ENCODE data around the gene ANKEF1.
"Not testable (repeated sequence)": the region's sequence is repeated elsewhere in the genome, so short reads cannot be mapped to it uniquely, and the experiment has no call there.

Gene ANKEF1

DNA sequence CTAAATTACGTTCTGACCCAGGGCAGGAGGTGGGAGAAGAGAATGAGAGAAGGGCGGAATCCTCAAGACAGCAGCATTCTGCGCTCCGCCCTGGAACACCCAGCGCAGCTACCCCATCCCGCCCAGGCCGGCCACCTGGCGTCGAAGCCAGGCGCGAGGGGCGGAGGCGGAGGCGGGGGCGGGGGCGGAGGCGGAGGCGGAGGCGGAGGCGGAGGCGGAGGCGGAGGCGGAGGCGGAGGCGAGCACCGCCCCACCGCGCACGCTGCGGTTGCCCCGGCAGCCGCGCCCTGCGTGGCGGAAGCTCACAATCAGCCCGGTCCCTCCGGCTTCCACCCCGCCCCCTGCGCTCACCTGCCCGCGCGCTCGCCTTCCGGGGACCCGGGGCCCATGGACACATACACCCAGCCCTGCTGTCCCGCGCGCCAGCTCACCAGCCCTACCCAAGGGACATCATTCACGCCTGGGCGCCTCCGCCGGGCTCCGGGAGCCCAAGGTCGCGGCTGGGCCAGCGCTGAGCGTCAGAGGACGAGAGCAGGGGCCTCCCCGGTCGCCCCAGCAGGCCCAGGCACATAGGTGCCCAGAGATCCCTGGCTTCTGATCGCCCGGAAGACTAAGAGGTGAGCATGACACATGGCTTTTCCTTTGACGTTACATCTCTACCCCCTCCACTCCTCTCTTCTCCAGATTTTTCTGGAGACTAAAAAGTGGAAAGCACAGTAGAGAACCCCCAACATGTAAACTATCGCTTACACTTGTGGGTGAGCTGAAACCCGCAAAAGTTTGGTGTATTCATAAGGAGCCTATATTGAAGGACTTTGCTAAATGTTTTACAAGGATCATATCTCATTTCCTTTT is at the start of gene ANKEF1:
TSS of gene ANKEF1 (plus strand) at position 271 of the 855 bp plus-strand sequence. CDS start 3,315 bp downstream, outside the sequence.
- peak; percentile 70 for DNase-seq (ENCODE audit: low read depth)

DNA sequence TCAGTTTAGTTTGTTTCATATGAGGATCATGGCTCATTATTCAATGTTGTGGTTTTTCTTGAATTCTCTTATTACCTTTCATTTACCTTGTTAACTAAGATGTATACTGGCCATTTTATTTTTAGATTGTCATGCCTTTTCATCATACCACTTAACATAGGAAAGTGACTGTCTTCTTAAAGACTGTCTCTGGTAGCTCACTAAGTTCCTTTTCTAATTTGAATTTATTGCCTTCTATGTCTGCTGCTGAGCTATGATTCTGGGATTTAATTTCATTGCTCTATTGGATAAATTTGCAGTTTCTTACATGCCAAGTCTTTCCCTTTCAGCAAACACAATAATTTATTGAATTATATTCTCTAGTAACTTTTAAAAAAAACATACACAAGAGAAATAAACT is 49.5 kb upstream of the ANKEF1 start:
- no peak for DNase-seq (ENCODE audit: low read depth)

DNA sequence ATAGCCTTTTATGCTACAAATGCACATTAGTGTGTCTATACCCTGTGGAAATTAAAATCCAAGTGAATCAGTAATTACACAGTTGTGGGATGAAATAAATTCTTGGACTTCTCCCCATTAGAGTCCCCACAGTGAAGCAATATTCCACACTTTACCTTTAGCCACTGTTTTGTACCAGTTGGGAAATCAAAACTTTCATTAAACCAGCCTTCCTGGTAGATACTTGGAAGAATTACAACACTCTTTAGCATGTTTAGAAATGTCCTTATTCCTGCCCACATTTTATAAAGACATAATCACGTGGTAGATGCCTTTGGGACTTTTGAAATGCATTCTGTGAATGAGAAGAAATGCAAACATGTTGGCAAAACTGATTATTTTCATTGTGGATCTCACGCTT is 49.0 kb upstream of the ANKEF1 start:
- DNase-seq (ENCODE audit: low read depth) = no peak

DNA sequence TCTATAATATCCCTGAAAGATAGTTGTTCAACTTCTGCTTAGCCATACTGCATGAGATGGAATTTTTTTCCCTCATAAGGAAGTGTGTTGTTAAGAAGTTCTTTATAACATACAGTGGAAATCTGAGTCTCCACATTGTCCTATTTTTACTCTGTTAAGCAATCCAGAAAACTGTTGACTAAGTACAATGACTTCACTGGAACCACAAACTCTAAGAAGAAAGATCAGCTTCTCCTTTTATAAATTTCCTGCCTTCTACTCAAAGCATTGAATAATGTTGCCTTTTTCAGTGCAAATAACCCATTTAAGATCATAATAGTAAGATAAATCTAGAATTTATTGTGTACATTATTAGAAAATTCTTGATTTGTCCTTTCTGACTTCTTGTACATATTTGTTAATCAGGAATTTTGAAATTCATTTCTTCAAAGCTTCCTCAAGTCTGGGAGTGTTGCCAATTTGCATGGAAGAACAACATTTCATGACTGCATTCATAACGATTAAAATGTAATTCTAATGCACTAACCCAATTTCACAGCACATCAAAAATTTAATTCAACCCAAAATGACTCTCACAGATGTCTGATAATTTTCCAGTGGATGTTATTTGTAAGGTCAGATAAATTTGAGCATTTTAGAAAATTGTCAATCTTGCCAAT is 45.6 kb upstream of the ANKEF1 start:
- no peak for DNase-seq (ENCODE audit: low read depth)

DNA sequence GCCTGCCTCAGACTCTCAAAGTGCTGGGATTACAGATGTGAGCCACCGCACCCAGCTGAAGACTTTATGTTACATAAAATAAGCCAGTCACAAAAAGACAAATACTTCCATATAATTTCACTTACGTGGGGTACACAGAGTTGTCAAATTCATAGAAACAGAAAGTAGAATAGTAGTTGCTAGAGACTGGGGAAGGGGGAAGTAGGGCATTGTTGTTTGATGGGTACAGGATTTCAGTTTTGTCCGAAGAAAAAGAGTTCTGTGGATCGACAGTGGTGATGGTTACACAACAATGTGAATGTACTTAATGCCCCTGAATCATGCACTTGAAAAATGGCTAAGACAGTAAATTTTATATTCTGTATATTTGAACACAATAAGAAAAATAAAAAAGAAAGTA is 41.6 kb upstream of the ANKEF1 start:
- DNase-seq (ENCODE audit: low read depth) = no peak

DNA sequence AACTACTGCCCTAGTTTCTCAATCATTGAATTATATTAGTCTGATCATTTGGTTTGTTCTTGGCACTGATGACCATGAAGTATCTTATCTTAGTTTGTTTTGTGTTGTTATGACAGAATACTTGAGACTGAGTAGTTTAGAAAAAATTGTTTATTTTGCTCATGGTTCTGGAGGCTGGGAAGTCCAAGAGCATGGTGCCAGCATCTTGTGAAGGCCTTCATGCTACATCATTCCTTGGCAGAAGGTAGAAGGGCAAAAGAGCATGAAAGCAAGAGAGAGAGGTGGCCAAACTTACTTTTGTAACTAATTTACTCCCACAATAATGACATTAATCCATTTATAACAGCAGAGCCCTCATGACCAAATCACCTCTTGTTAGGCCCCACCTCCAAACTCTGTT is 40.1 kb upstream of the ANKEF1 start:
- DNase-seq (ENCODE audit: low read depth) = no peak

DNA sequence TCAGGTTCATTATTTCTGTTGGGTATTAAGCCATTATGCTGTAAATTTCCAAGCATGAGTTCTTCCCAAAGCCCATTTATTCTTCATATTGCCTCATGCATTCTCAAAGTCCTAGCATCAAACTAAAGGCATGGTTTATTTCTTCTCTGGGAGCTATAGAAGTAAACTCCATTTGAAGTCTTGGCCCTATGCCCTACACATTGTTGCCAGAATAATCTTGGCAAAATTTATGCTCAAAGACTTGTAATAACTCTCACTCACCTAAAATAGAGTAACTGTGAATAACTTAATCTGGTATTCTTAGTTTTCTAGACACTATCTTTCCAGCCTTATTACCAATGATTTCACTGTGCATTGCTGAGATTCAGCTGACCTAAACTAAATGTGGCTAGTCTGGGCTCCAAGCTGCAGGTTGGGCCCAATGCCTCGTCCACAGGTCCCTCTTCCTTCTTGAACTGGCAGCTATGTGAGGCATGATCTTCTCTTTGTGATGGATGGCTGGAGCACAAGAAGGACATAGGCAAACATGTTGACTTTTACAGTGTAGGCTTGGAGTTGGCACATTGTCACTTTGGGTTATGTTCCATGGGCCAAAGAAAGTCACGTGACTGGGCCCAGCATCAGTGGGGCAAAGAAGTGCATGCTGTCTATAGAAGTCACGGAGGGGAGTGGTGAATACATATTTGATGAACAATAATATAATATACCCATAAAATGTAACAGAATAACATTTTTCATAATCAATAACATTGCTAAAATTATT is 39.1 kb upstream of the ANKEF1 start:
- no peak for DNase-seq (ENCODE audit: low read depth)

DNA sequence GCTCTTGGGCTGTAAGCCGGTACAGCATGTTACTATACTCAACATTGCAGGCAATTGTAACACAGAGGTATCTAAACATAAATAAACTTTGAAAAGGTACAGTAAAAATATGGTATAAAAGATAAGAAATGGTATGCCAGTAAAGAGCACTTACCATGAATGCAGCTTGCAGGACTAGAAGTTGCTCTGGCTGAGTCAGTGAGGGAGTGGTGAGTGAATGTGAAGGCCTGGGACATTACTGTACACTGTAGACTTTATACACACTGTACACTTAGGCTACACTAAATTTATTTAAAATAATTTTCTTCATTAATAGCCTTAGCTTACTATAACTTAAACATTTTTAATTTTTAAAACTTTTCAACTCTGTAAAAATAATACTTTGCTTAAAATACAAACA is 37.8 kb upstream of the ANKEF1 start:
- DNase-seq (ENCODE audit: low read depth) = no peak

DNA sequence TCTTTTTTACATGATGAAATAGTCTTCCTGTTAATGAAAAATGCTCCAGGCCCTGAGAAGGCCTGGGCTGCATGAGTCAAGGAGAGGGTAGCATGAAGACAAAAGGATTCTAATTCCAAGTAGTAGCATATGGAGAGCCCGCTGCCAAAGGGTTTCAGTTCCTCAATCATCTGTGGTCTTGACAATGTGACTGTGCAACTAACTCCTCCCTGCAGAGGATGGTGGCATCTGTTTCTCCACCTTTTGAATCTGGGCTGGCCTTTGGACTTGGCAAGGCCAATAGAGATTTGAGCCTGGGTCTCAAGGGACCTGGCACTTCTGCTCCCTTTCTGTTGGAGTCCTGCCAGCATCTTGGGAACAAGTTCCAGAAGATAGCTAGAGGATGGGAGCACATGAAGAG is 35.1 kb upstream of the ANKEF1 start:
- no peak for DNase-seq (ENCODE audit: low read depth)

DNA sequence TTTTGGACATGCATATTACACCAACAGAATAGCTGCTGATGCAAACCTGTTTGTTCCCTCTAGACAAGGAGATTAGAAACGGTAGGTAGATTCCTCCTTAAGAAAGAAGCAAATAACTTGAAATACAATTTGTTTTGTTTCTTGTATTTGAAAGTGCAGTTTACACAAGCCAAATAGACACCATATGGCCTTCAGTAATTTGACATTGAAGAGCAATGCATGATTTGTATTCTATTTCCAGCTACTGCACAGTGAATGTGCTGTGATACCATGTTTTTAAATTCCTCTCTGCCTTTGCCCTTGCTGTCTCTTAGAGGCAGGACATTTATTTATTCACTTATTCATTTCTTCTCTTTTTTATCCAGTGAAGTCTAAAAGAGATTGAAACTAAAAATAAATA is 31.9 kb upstream of the ANKEF1 start:
- no peak for DNase-seq (ENCODE audit: low read depth)

DNA sequence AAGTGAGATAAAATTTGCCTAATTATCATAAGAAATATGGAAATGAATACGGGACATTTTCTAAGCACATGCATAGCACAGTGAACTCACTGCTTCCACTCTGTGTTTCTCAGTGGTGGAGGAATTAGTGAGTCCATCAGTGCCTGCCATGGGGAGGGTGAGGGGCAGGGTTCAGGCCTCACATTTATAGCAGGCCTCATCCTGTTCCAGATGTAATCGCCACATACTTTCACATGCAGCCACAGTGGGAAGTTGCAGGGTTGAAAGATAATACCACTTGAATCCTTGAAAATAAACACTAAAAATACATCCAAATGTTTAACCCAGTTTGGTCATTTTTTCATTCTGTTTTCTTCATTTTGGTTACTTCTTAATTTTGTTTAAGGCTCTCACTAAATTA is 29.9 kb upstream of the ANKEF1 start:
- DNase-seq (ENCODE audit: low read depth) = no peak

DNA sequence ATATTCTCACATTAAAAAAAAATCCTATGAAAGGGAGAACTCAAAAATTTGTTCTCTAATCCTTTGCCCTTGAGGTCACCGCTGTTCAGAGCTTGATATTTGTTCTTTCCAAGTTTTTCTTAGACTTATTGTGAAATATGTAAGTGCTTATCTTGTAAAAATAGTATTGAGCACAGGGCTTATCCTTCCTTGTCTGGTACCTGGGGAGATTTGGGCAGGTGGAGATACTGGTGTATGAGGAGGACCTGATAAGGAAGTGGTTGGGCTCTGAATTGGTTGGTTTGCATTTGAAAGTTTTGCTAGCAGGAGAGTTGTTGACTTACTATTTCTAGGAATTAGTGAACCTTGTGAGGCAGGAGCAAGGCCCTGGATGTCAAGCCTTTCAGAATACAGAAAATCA is 28.9 kb upstream of the ANKEF1 start:
- DNase-seq (ENCODE audit: low read depth) = no peak

DNA sequence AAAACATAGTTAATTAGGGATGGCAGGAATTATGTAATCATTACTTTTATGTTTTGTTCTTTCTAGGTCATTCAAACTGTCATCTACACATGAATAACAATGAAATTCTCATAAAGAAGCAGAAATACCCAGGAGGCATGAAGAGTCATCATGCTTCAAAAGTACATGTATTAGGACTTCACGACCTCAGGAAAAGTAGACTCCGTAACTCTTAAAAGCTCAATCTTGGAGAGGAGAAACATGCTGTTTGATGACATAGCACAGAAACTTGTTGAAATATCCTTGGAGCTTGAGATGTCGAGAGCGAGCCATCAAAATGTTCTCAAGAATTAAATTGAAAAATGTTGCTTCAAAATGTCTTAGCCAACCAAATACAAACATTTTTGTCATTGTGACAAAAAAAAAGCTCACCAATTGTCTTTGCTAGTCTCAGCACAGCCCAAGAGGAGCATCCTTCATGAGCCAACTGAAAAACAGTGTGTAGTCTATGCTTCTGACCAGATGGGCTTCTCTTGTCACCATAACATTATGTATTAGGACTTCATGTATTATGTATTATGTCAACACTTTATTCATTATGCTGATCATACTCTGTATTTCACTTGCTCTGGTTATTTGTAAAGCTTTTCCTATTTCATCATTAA is 28.2 kb upstream of the ANKEF1 start:
- no peak for DNase-seq (ENCODE audit: low read depth)

DNA sequence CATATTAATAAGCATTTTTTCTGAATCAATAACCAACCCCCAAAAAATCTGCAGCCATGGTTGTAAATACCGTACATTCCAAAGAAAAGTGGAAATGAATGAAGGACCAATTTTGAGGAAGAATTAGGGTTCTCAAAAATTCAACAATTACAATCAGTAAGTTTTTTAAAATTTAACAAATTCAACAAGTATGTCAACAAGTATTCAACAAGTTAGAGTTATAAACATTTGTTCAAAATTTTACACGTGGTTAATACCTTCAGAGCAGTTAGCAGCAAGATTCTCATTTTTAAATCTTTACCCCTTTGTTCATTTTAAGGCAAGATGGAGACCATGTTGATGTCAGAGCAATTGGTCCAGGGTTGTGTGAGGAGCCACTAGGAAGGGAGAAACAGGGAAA is 27.6 kb upstream of the ANKEF1 start:
- no peak for DNase-seq (ENCODE audit: low read depth)

DNA sequence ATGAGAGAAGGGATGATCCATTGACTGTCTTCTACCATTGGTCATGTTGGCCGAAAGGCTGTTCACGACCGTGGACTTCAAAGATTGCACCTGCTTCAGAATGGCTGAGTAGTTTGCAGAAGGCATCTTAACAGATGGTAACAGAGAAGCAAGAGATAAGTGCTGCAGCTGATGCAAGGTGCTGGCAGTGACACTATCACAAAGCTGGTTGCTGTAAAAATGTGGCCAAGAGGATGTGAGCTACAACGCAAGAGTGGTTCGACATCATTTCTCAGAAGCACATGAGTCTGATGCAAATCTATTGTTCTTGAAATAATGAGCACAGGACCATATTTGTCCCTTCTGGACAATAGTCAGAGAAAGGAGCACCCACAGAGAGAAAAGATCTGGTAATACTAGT is 27.0 kb upstream of the ANKEF1 start:
- DNase-seq (ENCODE audit: low read depth) = no peak

DNA sequence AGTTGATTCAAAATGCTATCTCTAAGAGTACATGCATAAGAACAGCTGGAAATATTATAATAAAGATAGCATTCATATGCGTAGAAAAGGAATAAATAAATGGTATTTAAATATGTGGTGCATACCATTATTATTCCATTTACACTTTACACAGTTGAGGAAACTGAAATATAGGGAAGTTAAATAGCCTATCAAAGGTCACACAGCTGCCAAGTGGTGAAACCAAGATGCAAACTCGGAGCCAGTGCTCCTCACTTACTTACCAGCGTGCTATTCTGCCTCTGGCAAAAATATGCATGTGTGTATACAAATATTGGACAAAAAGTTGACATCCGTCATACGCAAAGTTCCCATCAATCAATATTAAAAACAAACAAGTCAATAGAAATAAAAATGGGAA is 22.3 kb upstream of the ANKEF1 start:
- DNase-seq (ENCODE audit: low read depth) = no peak

DNA sequence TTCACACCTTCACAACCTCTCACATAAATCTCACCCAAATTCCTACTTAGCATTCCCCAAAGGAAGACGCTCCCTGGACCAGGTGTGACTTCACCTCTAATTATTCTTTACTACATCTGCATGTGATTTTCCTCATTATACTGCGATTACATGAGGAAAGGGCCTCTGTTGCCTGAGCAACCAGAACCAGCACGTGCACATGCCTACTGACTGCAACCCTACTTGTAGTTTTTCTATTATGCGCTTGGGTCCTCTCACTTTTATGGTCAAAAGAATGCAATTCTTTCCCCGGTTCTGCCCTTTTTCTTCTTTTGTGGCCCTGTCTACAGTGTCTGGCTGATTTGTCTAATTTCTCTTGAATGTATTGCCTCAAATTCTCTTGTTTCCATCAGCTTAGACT is 20.4 kb upstream of the ANKEF1 start:
- DNase-seq (ENCODE audit: low read depth) = no peak

DNA sequence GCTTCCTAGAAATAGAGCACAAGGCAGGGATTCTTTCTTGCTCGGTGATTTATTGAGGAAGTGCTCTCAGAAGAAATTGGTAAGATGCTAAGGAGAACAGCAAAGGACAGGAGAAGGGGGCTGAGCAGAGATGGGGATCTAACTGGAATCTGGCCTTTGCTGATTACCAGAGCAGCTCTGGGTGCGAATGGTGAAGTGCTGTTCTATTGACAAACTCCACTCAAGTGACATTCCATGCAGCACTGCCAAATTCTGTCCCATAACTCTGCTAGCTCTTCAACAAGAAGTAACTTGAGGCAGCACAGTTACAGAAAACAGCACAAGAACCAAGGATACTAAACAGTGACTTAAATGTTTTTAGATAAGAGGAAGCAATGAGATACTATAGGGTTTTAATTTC is 13.8 kb upstream of the ANKEF1 start:
- DNase-seq (ENCODE audit: low read depth) = no peak

DNA sequence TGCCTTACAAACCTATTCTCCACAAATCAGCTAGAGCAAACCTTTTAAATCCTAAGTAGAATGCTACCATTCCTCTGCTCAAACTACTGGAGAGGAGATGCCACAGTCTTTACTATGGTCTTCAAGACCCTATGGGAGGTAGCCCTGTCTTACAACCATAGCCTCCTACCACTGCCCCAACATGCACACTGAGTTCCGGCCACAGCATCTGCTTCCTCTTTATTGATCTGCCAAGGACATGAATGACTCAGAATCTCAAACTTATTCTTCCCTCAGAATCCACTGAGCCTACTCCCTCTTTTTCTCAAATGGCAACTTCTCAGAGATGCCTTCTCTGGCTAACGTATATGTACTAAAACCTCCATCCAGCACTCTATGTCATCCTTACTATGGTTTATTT is 12.2 kb upstream of the ANKEF1 start:
- no peak for DNase-seq (ENCODE audit: low read depth)

DNA sequence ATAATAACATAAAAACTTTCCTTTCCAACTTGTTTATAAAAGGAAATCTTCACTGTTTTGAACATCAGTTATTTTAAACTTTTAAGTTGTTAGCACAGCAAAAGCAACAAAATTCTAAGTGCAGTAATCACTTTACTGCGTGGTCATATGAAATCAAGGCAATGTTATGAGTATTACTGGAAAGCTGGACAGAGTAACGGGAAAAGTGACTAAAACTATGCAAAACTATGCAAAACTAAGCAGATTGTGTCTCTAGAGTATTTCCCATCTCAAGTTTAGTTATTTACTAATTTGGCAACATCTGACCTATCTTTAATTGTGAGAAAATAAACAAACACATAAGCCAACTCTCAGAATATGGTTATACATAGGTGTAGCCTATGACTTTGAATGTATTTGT is 10.9 kb upstream of the ANKEF1 start:
- no peak for DNase-seq (ENCODE audit: low read depth)

DNA sequence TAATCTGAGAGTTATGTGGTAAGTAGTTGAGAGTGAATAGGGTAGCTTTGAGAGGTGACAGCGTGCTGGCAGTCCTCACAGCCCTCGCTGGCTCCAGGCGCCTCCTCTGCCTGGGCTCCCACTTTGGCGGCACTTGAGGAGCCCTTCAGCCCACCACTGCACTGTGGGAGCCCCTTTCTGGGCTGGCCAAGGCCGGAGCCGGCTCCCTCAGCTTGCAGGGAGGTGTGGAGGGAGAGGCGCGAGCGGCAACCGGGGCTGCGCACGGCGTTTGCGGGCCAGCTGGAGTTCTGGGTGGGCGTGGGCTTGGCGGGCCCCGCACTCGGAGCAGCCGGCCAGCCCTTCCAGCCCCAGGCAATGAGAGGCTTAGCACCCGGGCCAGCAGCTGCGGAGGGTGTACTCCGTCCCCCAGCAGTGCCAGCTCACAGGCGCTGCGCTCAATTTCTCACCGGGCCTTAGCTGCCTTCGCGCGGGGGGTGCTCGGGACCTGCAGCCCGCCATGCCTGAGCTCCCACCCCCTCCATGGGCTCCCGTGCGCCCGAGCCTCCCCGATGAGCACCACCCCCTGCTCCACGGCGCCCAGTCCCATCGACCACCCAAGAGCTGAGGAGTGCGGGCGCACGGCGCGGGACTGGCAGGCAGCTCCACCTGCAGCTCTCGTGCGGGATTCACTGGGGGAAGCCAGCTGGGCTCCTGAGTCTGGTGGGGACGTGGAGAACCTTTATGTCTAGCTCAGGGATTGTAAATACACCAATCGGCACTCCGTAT is 3.2 kb upstream of the ANKEF1 start:
- DNase-seq (ENCODE audit: low read depth) = not testable (repeated sequence)

DNA sequence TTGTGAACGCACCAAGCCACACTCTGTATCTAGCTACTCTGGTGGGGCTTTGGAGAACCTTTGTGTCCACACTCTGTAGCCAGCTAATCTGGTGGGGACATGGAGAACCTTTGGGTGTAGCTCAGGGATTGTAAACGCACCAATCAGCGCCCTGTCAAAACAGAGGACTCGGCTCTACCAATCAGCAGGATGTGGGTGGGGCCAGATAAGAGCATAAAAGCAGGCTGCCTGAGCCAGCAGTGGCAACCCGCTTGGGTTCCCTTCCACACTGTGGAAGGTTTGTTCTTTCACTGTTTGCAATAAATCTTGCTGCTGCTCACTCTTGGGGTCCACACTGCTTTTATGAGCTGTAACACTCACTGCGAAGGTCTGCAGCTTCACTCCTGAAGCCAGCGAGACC is 2.5 kb upstream of the ANKEF1 start:
- DNase-seq (ENCODE audit: low read depth) = not testable (repeated sequence)
